HEK293 (cell line): ENCODE results near the gene PLCZ1.

Experiments
- CTCF ChIA-PET: fragments of 350-600 bp; formaldehyde crosslinking; extraction: SDS; loops from one replicate; lab custom pipeline; 2021; ENCODE audit warnings: antibody characterized with exemption; lab: Yijun Ruan, JAX
- POLR2A ChIA-PET: fragments of 300-600 bp; formaldehyde crosslinking; extraction: SDS; loops from one replicate; lab custom pipeline; 2020; ENCODE audit warnings: antibody characterized with exemption, inconsistent platforms; lab: Yijun Ruan, JAX
- H3K27ac ChIP-seq: fragments of 200-500 bp; sonication (Bioruptor generic); 2 replicates; pipeline ENCODE4 v1.5.1; 2014; ENCODE audit warnings: low read depth, low read length, control low read depth, inconsistent platforms; ENCODE audit errors: extremely low read depth
- H3K36me3 ChIP-seq, 2 experiments: fragments of 200-500 bp in 1 of 2; sonication (Bioruptor generic) in 1 of 2; 1 replicate in 1 of 2; 2 replicates in 1 of 2; pipeline ENCODE4 v1.5.1; 2014 to 2017; ENCODE audit warnings: inconsistent platforms in 2 of 2, low read length in 2 of 2; ENCODE audit not compliant: control insufficient read depth in 2 of 2, insufficient read depth in 1 of 2
- H3K4me1 ChIP-seq: fragments of 200-500 bp; sonication (Bioruptor generic); 2 replicates; pipeline ENCODE4 v1.5.1; 2014; ENCODE audit warnings: mild to moderate bottlenecking, low read length, inconsistent platforms; ENCODE audit not compliant: control insufficient read depth, insufficient read depth
- H3K4me3 ChIP-seq: 2 replicates; pipeline ENCODE4 v1.5.1; 2011; ENCODE audit warnings: low read depth, mild to moderate bottlenecking, control low read depth, low read length, moderate library complexity
- H3K9me3 ChIP-seq: fragments of 200-500 bp; sonication (Bioruptor generic); 2 replicates; pipeline ENCODE4 v1.5.1; 2014; ENCODE audit warnings: low read depth, low read length, inconsistent platforms; ENCODE audit not compliant: control insufficient read depth, insufficient read depth
- FEZF1 ChIP-seq: fragments of 450-650 bp; formaldehyde crosslinking; IDR thresholded peaks from 2 replicates; pipeline ENCODE4 v1.5.1; 2016; ENCODE audit warnings: missing biosample characterization, missing genetic modification characterization
- GLI2 ChIP-seq: fragments of 450-650 bp; formaldehyde crosslinking; IDR thresholded peaks from 2 replicates; pipeline ENCODE4; 2017; ENCODE audit warnings: missing biosample characterization, missing genetic modification characterization, low read depth, borderline replicate concordance
- HOXC10 ChIP-seq: sonication (generic); formaldehyde crosslinking; IDR thresholded peaks from 2 replicates; pipeline ENCODE4 v1.8.1; 2023; ENCODE audit warnings: mild to moderate bottlenecking, missing genetic modification reagents
- INSM2 ChIP-seq: fragments of 450-650 bp; formaldehyde crosslinking; IDR thresholded peaks from 2 replicates; pipeline ENCODE4 v1.5.1; 2016; ENCODE audit warnings: missing biosample characterization, missing genetic modification characterization
- KLF10 ChIP-seq: fragments of 450-650 bp; IDR thresholded peaks from 2 replicates; pipeline ENCODE4 v1.5.1; 2018; ENCODE audit warnings: missing biosample characterization, mild to moderate bottlenecking, missing genetic modification characterization
- KLF16 ChIP-seq: fragments of 450-650 bp; formaldehyde crosslinking; IDR thresholded peaks from 2 replicates; pipeline ENCODE4 v1.5.1; 2017; ENCODE audit warnings: missing biosample characterization, missing genetic modification characterization
- TCF7L2 ChIP-seq: IDR thresholded peaks from 2 replicates; pipeline ENCODE4 v1.6.1; 2011; ENCODE audit warnings: low read depth, mild to moderate bottlenecking, inconsistent platforms, low read length, moderate library complexity, borderline replicate concordance
- ZBTB10 ChIP-seq: fragments of 450-650 bp; formaldehyde crosslinking; IDR thresholded peaks from 2 replicates; pipeline ENCODE4 v1.5.1; 2016; ENCODE audit warnings: missing biosample characterization, missing genetic modification characterization
- ZBTB7A ChIP-seq: fragments of 450-650 bp; formaldehyde crosslinking; IDR thresholded peaks from 2 replicates; pipeline ENCODE4 v1.5.1; 2016; ENCODE audit warnings: low read depth, missing biosample characterization, missing genetic modification characterization
- ZFP37 ChIP-seq: fragments of 450-650 bp; formaldehyde crosslinking; IDR thresholded peaks from 2 replicates; pipeline ENCODE4 v1.5.1; 2016; ENCODE audit warnings: missing biosample characterization, missing genetic modification characterization
- ZNF121 ChIP-seq: fragments of 450-650 bp; formaldehyde crosslinking; IDR thresholded peaks from 2 replicates; pipeline ENCODE4 v1.5.1; 2016; ENCODE audit warnings: missing biosample characterization, missing genetic modification characterization
- ZNF133 ChIP-seq: fragments of 450-650 bp; formaldehyde crosslinking; IDR thresholded peaks from 2 replicates; pipeline ENCODE4 v1.5.1; 2016; ENCODE audit warnings: missing biosample characterization, missing genetic modification characterization
- ZNF157 ChIP-seq: fragments of 450-650 bp; formaldehyde crosslinking; IDR thresholded peaks from 2 replicates; pipeline ENCODE4 v1.5.1; 2016; ENCODE audit warnings: missing biosample characterization, missing genetic modification characterization
- ZNF202 ChIP-seq: fragments of 450-650 bp; formaldehyde crosslinking; IDR thresholded peaks from 2 replicates; pipeline ENCODE4 v1.5.1; 2016; ENCODE audit warnings: missing biosample characterization, missing genetic modification characterization, borderline replicate concordance
- ZNF223 ChIP-seq: fragments of 450-650 bp; formaldehyde crosslinking; IDR thresholded peaks from 2 replicates; pipeline ENCODE4 v1.5.1; 2016; ENCODE audit warnings: missing biosample characterization, missing genetic modification characterization
- ZNF23 ChIP-seq: fragments of 450-650 bp; formaldehyde crosslinking; IDR thresholded peaks from 2 replicates; pipeline ENCODE4 v1.5.1; 2016; ENCODE audit warnings: missing biosample characterization, missing genetic modification characterization, borderline replicate concordance
- ZNF266 ChIP-seq: fragments of 450-650 bp; formaldehyde crosslinking; IDR thresholded peaks from 2 replicates; pipeline ENCODE4 v1.5.1; 2016; ENCODE audit warnings: missing biosample characterization, missing genetic modification characterization, low read depth
- ZNF274 ChIP-seq, 2 experiments: fragments of 200-500 bp in 1 of 2; fragments of 450-650 bp in 1 of 2; sonication (Bioruptor generic) in 1 of 2; formaldehyde crosslinking in 1 of 2; IDR thresholded peaks; 2 replicates each; pipeline versions ENCODE4 v1.5.1 to v1.6.1; 2014 to 2016; ENCODE audit warnings: borderline replicate concordance in 1 of 2, inconsistent platforms in 1 of 2, low read length in 1 of 2, missing biosample characterization in 1 of 2, missing genetic modification characterization in 1 of 2
- ZNF404 ChIP-seq: fragments of 450-650 bp; formaldehyde crosslinking; IDR thresholded peaks from 2 replicates; pipeline ENCODE4 v1.5.1; 2017; ENCODE audit warnings: missing biosample characterization, missing genetic modification characterization
- ZNF629 ChIP-seq: fragments of 450-650 bp; formaldehyde crosslinking; IDR thresholded peaks from 2 replicates; pipeline ENCODE4 v1.5.1; 2017; ENCODE audit warnings: missing biosample characterization, missing genetic modification characterization
- ZNF777 ChIP-seq: fragments of 450-650 bp; formaldehyde crosslinking; IDR thresholded peaks from 2 replicates; pipeline ENCODE4 v1.5.1; 2017; ENCODE audit warnings: missing biosample characterization, missing genetic modification characterization, borderline replicate concordance
- ZNF785 ChIP-seq: fragments of 450-650 bp; formaldehyde crosslinking; IDR thresholded peaks from 2 replicates; pipeline ENCODE4 v1.5.1; 2016; ENCODE audit warnings: missing biosample characterization, missing genetic modification characterization
- ZNF843 ChIP-seq: fragments of 450-650 bp; formaldehyde crosslinking; IDR thresholded peaks from 2 replicates; pipeline ENCODE4 v1.5.1; 2016; ENCODE audit warnings: missing biosample characterization, missing genetic modification characterization
- TF ChIP-seq, protein P1 (sequence below): fragments of 450-650 bp; formaldehyde crosslinking; IDR thresholded peaks from 2 replicates; pipeline ENCODE4 v1.5.1; 2016; ENCODE audit warnings: missing biosample characterization, missing genetic modification characterization
- TF ChIP-seq, protein P2 (sequence below): fragments of 450-650 bp; formaldehyde crosslinking; IDR thresholded peaks from 2 replicates; pipeline ENCODE4 v1.5.1; 2016; ENCODE audit warnings: missing biosample characterization, missing genetic modification characterization
- TF ChIP-seq, protein P3 (sequence below): sonication (generic); formaldehyde crosslinking; IDR thresholded peaks from 2 replicates; pipeline ENCODE4 v1.8.1; 2022; ENCODE audit warnings: mild to moderate bottlenecking, moderate library complexity, missing genetic modification reagents

Gene PLCZ1

GRCh38 chr12:18646286-18646890 is 91.4 kb downstream of the PLCZ1 start (continued):
- TF ChIP-seq TCF7L2 (no peak), ZNF121 (tag by site-specific recombination) (no peak)

DNA sequence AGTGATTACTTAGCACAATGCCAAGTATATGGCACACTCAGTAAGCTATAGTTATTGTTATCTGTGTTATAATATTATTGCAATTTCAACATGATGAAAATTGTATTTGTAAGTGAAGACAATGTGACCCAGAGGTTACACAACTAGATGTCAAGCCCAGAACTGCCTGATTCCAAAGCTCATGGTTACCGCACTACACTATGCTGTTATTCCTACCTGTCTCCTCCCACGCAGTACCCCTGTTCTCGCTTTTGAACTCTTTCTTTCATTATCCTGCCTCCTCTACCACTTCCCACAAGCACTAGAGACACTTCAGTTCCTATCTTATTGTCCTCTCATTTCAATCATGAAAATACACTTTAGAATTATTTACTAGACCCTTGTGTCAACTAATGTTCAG is 93.2 kb downstream of the PLCZ1 start:
- ChIA-PET POLR2A (no interaction called here), CTCF (no interaction called here)
- Histone ChIP-seq H3K9me3 (no peaks in the 10 kb centered on the region), H3K4me3 (no peak overlapping the region), H3K27ac (no peak overlapping the region), H3K36me3 (no peaks in the 10 kb centered on the region), H3K4me1 (no peaks in the 10 kb centered on the region)
- TF ChIP-seq ZNF202 (tag by site-specific recombination) = no peak
- no peak for TF ChIP-seq KLF16 (tag by site-specific recombination)
- TF ChIP-seq, protein P1, sequence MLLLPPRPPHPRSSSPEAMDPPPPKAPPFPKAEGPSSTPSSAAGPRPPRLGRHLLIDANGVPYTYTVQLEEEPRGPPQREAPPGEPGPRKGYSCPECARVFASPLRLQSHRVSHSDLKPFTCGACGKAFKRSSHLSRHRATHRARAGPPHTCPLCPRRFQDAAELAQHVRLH (tag by site-specific recombination) = no peak
- TF ChIP-seq ZNF785 (tag by site-specific recombination) = no peak
- no peak for TF ChIP-seq ZNF777 (tag by site-specific recombination)
- no peak for TF ChIP-seq ZNF23
- TF ChIP-seq, protein P2, sequence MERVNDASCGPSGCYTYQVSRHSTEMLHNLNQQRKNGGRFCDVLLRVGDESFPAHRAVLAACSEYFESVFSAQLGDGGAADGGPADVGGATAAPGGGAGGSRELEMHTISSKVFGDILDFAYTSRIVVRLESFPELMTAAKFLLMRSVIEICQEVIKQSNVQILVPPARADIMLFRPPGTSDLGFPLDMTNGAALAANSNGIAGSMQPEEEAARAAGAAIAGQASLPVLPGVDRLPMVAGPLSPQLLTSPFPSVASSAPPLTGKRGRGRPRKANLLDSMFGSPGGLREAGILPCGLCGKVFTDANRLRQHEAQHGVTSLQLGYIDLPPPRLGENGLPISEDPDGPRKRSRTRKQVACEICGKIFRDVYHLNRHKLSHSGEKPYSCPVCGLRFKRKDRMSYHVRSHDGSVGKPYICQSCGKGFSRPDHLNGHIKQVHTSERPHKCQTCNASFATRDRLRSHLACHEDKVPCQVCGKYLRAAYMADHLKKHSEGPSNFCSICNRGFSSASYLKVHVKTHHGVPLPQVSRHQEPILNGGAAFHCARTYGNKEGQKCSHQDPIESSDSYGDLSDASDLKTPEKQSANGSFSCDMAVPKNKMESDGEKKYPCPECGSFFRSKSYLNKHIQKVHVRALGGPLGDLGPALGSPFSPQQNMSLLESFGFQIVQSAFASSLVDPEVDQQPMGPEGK (tag by site-specific recombination) = no peak
- no peak for TF ChIP-seq FEZF1 (tag by site-specific recombination)
- TF ChIP-seq ZBTB10 (tag by site-specific recombination) = no peak

- Histone ChIP-seq H3K36me3 (no peaks in the 10 kb centered on the region), H3K9me3 (no peaks in the 10 kb centered on the region), H3K4me1 (no peaks in the 10 kb centered on the region), H3K4me3 (no peak overlapping the region), H3K27ac (no peak overlapping the region)
- POLR2A ChIA-PET = no interaction called here
- CTCF ChIA-PET = no interaction called here
- TF ChIP-seq ZBTB7A (tag by site-specific recombination) (no peak), GLI2 (no peak), INSM2 (no peak), ZNF223 (tag by site-specific recombination) (no peak), ZNF404 (tag by site-specific recombination) (no peak), HOXC10 (CRISPR knock-in tag) (no peak), ZNF629 (tag by site-specific recombination) (no peak), ZNF266 (tag by site-specific recombination) (no peak), ZNF133 (tag by site-specific recombination) (no peak), ZFP37 (tag by site-specific recombination) (no peak), ZNF157 (tag by site-specific recombination) (no peak), ZNF274 (IDR thresholded peaks at IDR 0.05; ENCODE audit: low read length) (no peak), ZNF274 (tag by site-specific recombination; IDR thresholded peaks at IDR 0.05; ENCODE audit: borderline replicate concordance) (no peak), ZNF843 (tag by site-specific recombination) (no peak), KLF10 (tag by site-specific recombination) (no peak)
- TF ChIP-seq, protein P1 (tag by site-specific recombination) = no peak
- TF ChIP-seq, protein P3, sequence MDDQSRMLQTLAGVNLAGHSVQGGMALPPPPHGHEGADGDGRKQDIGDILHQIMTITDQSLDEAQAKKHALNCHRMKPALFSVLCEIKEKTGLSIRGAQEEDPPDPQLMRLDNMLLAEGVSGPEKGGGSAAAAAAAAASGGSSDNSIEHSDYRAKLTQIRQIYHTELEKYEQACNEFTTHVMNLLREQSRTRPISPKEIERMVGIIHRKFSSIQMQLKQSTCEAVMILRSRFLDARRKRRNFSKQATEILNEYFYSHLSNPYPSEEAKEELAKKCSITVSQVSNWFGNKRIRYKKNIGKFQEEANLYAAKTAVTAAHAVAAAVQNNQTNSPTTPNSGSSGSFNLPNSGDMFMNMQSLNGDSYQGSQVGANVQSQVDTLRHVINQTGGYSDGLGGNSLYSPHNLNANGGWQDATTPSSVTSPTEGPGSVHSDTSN = no peak
Measured at GRCh38 chr12:18643681-18644080, 94.1 kb downstream of the PLCZ1 start.
